NCI-H2081 treated with DMSO at 0.1 percent for 48 hours (cell line): Measurements from ENCODE around the gene IGFBP7.
"Not testable (repeated sequence)": the region's sequence is repeated elsewhere in the genome, so short reads cannot be mapped to it uniquely, and the experiment has no call there.

Experiments used
- DNase-seq: peaks from one replicate; lab custom pipeline; 2025; lab: John Stamatoyannopoulos, UW

The IGFBP7 gene

DNA sequence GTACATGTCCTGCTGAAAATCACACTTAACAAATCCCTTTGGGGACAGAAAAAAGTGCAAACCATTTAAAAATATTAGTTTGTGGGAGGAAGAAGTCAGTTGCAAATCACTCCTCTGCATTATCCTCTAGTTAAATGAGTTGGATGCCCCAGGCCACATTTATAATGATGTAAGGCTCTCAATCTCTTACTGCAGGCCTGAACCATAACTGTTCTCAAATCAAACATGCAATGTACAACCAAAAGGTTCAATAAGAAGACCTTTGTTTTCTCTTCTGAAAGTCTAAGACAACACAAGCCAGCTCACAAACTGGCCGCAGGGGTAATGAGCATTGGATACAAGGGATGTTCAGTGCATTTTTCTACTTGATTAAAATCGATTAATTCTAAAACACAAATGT is 39.7 kb downstream of the IGFBP7 start:
- DNase-seq, result no peak

DNA sequence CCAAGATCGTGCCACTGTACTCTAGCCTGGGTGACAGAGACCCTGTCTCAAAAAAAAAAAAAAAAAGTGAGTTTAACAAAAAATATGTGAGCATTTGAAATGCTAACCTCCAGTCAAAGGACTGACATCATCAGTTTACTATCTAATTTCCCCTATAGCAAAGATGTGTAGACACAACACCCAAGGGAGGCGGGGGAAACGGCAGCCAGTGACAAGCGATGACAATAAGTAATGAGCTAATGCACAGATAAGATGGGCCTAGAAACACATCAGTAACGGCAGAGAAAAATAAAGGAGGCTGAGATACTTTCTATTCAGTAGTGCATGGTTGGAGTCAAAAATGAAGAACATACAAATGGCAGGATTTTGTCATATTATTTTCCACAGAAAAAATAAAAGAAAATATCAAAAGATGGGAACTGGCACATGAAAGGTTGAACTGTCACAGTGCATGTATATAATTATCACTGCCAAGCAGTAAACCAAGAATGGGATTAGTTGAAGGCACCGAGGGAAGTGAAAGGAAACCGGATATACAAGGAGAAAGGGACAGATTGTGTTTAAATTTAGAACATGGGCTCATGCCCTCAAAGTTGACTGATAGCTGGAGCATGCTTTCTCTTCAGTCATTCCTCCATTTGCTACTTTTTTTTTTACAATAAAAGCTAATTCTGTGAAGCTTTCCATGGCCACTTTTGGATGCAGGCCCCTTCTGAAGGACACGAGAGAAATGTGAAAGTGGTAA is 41.8 kb downstream of the IGFBP7 start:
- DNase-seq, result no peak

DNA sequence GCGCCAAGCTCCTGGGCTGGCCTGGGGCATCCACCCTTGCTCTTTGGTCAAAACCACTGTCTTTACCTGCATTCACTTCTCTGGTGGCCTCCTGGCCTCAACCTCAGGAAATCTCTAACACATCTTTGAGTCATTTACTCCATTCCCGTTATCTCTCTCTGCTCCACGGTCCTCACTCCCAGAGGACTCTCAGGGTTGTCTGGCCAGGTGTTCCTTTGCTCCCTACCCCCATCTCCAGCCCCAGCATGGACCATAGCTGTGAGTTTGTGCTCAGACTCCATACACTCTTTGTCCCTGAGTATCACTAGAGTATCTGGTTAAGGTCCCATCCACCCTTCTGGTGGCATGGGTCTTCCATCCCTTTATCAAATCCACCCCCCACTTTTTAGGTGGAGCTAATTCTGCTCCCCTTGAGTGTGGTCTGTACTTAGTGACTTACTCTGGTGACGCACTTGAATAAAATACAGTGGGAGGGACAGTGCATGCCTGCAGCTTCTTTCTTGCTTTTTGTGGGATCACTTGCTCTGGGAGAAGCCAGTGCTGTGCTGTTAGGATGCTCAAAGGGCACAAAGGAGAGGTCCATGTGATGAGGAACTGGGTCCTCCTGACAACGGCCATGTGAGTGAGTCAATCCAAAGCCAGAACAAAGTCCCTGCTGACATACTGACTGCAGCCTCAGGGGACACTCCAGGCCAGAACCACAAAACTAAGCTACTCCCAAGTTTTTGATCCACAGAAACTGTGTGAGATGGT is 44.3 kb downstream of the IGFBP7 start:
- no peak for DNase-seq

DNA sequence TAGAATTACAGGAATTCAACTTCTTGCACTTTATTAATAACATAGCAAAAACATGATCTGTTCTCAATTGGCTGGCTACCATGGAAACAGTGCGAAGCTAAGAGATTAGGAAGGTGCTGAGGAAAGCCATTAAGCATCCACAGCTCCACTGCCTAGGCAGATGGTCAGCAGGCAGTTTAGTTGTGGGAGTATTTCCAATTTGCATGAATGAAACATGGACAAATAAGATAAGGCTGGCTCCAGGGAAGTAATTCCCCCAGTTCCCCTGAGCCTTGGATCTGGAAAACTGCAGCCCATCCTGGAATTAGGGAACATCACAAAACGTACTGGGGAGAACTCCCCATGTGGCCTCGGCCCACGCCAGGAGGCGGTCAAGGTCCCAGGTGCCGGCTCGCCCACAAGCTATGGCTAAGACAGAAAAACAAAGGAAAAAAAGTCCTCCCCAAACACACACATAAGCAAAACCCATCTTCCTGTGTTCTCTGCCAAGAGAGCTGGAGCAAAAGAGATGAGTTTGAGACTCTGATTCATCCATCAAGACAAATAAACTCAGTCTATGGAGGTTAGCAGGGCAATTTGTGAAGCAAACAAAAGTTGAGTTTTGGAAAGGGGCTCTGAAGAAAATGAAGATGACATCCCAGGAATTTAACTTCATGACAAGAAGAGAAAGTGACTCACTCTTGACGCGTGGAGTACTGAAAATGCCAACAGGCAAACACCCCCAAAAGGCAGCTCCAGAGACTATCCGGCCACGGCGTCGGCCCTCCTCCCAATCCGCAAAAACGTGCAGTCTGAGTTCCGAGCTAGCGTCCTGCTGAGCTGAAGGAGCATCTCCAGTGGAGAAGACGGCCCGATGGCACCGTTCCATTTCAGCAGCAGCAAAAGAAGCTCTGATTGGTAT is 45.1 kb downstream of the IGFBP7 start:
- no peak for DNase-seq

DNA sequence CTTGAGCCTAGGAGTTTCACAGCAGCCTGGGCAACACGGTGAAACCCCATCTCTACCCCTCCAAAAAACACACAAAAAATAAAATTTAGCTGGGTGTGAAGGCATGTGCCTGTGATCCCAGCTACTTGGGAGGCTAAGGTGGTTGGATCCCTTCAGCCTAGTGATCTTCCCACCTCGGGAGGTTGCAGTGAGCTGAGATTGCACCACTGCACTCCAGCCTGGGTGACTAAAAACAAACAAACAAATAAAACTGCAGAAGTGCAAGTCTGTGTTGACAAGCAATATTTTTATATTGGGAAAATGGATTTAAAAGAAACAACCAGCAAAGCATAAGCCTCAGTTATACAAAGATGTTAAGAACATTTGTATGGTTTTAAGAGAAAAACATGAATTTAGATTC is 46.1 kb downstream of the IGFBP7 start:
- DNase-seq, result no peak

DNA sequence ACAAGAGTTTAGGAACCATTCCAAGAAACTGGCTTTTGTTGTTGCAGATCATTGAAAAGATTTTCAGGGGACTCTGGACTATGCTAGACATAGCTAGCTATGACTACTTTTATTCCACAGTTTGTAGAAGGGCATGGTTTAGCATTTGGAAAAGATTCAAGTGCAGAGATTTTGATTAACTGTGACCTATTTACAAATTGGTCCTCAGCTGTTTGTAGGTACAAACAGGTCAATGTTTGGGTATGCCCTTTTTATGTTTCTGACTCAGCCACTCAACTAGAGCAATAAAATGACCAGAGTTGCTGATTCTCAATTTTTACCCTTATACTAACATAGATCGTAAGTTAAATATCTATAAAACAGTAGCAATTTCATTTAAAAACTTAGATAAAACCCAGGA is 46.7 kb downstream of the IGFBP7 start:
- no peak for DNase-seq

DNA sequence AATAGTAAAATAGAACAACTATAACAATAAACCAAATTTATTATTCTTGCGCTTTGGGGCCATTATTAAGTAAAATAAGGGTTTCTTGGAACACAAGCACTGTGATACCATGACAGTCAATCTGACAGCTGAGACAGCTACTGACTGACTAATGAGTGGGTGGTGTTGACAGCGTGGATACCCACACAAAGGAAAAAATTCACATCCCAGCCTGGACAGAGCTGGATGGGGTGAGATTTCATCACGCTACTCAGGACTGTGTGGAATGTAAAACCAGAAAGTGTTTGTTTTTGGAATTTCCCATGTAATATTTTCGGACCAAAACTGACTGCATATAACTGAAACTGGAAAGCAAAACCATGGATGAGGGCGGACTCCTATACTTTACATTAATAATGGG is 48.8 kb downstream of the IGFBP7 start:
- no peak for DNase-seq

DNA sequence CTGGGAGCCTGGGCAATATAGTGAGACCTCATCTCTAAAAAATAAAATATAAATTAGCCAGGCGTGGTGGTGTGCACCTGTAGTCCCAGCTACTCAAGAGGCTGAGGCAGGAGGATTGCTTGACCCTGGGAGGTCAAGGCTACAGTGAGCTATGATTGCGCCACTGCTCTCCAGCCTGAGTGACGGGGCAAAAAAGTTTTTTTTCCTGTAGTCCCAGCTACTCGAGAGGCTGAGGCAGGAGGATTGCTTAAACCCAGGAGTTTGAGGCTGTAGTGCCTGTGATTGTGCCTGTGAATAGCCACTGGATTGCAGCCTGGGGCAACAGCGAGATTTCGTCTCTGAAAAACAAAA is 49.5 kb downstream of the IGFBP7 start:
- not testable (repeated sequence) for DNase-seq

DNA sequence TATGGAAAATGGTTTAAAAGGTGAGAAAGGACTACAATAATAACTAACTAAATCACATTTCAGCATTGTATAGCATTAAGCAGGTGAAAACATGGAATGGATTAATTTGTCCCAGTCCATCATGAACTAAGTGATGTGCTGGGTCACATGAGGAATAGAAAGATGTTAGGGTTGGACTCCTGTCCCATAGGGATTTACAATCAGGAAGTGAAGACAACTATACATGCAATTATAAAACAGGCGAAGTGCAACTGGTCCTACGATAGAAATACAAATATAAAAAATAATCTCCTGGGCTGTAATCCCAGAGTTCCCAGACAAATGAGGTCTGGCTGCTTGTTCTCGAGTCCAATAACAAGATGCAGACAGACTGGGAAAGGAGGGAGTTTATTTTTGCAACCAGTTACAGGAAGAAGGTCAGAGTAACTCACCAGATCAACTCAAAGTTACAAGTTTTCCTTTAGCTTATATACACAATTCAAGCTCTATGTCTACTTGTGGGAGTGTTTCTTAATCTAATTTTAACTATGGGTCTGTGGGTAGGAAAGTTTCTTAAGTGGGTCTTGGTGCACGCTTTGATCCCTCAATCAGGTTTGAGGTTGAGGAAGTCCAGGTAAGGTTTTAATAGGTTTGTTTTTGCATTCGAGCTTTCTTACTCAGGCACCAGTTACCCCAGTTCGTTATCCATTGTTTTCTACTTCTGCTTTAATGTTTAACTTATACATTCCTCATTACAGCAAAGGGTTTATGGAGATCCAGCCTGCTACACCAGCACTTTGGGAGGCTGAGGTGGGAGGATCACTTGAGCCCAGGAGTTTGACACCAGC is 50.1 kb downstream of the IGFBP7 start:
- DNase-seq, result no peak

DNA sequence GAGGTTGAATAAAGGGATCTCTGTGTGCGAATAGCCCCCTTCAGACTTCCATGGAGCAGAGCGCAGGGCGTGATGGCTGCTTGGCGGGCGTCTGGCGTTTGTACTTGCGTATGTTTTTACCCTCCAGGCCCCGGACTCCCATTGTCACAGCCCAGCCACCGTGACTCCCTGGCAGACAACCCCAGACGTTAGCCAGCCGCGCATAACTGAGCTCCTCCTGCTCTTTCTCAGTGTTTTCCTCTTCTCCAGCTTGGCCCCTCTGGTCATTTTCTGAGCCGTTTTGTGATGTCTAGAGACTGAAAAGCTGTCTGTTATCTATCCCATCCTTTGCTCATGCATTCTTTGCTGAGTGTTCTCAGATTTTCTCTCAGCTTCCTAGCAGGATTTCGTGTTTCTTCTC is 54.3 kb downstream of the IGFBP7 start:
- DNase-seq, result no peak

DNA sequence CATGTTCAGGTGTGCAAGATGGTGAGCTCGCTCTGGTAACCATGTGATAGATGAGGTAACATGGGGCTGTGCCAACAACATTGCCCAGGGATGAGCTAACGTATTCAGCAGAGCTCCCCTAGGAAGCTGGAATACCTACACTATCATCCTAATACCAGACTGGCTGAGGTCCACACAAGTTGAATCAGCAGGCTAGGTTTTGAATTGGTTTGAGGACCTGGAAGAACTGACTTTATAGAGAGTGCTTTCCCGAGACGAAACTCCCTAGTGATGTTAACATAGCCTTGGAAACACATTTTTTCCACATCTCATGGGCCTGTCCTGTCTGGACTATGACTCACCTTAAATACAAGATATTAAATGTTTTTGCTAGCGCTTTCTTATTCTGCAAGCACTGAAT is 56.7 kb downstream of the IGFBP7 start:
- no peak for DNase-seq

DNA sequence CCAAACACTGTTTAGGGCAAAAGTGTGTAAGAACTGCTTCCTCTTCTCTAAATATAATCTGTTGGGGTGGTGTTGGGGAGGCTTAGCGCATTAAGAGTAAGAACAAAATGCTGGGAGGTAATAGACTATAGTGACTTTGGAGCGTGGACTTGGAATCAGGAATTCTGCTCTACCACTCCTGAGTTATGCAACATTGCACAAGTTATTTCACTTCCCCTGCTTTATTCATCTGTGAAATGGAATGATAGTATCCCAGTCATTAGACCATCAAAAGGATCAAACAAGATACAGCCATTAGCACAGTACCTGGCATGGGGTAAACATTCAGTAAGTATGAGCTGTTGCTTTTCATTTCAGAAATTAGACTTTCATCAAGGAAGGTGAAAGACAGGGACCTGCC is 58.7 kb downstream of the IGFBP7 start:
- no peak for DNase-seq

DNA sequence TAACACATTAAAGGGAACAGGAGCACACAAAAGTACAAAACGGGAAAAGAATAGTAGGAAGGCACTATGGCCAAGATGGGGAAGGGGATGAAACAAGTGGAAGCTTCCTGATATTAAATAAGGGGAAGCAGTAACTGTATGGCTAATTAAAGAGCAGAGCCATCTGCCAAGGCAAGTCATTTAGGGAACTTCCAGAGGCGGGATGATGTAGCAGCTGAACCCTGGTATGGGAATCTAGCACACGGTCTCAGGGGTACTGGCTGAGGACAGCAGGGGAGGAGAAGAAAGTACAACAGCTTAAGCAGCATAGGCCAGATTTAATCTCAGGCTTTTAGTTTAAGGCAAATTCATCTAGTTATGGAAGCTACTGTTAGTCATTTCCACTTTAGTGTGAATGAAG is 59.1 kb downstream of the IGFBP7 start:
- no peak for DNase-seq

DNA sequence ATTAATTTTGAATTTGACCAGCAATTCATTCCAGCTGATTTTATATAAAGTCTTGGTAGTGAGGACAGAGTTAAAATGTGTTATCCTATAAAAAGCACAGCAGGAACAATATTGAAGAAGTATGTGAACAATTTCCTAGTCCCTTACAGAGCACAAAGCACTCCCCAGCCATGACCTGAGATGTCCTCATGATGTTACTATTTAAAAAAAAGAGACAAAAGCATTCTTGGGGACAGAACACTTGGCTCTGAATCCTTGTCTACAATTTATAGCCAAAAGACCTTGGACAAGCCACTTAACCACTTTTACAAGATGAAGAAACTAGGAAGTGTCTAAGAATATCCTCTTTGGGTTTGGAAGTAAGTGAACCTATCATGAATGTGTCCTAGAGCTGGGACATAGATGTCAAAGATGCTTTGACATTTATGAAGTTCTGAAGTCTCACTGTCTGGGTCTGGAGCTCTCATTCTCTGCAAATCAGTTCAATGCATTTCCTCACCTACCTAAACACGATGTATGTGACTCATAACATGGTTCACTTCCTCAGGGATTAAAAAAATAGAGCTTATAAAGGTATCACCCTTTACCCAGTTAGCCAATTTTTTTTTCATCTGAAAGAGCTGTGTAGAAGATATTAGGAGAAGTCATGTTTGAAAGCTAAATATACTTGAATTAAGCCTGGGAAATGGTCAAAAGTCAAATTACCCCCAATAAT is 61.4 kb downstream of the IGFBP7 start:
- no peak for DNase-seq

DNA sequence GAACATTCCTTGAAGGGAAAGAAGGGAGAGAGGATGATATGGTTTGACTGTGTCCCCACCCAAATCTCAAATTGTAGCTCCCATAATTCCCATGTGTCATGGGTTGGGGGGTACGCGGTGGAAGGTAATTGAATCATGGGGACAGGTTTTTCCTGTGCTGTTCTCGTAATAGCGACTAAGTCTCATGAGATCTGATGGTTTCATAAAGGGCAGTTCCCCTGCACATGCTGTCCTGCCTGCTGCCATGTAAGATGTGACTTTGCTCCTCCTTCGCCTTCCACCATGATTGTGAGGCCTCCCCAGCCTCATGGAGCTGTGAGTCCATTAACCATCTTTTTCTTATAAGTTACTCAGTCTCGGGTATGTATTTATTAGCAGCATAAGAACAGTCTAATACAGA is 63.1 kb downstream of the IGFBP7 start:
- DNase-seq, result not testable (repeated sequence)

DNA sequence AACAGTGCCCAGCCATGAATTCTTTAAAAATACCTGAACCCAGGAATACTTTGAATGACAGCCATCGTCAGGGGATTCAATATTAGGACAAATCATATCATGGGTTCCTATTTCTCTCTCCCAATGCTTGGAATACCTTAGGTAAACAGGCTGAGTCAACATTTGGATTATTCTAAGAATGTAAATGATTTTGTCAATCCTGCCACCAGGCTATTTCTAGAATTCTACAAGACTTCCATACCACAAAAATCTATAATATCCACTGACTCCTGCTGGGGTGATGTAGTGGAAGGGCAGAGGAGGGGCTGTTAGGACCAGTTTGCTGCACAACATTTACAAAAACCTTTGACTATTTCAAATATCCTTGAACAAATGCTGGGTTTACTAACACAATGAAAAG is 65.2 kb downstream of the IGFBP7 start:
- no peak for DNase-seq

DNA sequence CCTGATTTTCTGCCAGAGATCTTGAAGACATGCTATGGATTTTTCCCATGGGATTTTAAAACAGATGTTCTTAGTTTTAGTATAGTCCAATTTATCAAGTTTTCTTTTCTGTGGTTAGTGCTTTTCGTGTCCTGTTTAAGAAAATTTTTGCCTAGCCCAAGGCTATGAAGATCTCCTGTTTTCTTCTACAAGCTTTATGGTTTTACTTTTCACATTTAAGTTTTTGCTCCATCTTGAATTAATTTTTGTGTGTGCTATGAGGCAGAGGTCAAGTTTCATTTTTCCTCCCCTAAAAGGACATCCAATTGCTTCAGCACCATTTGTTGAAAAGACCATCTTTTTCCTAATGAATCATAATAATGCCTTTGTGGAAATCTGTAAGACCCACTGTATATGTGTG is 65.9 kb downstream of the IGFBP7 start:
- DNase-seq, result no peak

DNA sequence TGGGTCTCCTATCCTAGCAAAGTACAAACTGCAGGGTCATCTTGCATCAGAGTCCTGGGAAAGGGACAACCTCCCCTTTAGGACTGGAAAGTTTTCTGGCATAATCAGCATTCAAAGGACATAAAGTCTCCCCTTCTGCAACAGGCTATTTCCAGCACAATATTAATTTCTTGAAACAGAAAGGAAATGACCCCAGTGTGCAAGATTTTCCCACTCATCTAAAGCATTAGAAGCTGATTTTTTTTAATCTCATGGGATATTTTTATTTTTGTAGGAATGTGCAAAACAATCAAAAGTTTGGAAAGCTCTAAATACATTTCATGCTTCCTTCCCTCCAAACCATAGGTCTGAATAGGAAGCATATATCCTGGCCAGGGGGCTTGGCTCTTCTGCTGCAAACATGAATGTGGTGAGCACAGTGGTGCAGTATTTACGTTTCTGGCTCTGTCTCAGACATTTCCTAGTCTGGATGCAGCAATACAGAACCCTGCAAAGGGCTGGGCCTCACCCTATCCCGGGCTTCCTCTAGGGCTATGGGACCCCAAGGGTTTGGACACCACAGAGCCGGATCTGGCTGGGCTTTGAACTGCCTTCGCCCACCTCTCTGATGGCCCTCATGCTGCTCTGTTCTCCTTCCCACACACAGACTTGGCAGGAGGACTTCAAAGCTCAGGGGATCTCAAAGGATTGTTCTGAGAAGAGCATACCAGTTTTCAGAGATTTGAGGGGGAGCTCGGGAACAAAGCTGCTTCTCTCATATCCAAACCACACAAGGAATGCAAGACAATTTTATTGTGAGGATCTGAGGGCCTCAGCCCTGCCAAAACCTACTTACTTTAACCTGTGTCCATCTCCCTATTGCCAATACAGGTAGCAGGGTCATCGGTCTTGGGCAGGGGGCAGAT is 66.6 kb downstream of the IGFBP7 start:
- no peak for DNase-seq

DNA sequence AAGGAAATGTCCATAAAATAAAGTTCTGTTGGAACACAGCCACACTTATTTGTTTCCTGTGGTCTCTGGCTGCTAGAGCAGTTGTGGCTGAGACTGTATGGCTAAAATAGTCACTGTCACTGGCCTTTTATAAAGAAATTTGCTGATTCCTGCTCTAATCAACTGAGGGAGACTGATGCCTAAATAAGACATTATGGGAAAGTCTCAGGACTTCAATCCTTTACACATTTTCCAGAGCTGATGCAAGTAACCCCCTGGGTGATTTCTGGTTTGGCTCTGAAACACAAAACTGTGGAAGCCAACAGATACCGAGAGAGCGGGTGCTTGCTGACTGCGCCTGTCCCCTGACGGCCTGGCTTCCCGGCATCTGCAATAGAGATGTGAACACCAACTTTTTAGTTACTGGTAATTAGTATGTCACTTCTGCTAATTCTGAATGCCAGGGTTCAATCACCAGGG is 67.4 kb downstream of the IGFBP7 start:
- DNase-seq, result no peak

DNA sequence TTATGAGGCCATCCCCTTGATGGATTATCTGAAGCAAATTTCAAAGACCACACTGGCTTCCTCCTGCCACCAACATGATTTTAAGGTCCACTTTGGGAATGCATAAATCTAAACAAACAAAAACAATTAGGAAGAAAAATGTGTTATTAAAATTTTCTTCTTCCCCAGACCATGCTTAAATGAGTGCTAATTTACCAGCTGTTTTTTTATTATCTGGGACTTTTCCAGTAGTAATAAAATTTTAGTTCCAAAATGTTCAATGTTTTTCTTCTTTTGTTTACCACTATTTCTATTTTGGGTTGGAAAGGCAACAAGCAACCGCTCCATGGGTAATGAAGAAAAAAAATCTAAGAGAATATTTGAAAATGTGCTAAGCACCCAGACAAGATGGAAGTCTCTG is 69.2 kb downstream of the IGFBP7 start:
- DNase-seq, result no peak
